Measurements from ENCODE around the gene ANO10.

Gene ANO10

DNA sequence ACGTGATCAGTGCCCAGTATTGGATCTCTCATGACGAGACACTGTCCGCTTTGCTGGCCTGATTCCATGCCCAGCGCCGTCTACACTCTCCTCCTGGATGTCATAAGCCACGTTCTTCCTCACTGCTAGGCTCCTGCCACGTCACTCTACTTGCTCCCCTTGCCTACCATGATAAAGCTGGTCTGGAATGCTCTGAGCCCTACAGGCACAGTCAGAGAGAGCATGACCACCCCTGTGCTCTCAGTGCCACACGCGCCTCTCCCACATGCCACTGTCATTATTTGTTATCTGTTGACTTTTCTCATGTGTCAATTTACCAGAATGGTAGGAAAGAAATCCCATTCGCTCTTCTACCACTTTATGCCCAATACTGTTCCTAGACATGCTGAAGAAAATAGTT is 148.6 kb downstream of the ANO10 start:
- Histone ChIP-seq H3K4me1 (ENCODE audit: control insufficient read depth, insufficient read depth, low read length) (no peaks in the 10 kb centered on the region), H3K27ac (ENCODE audit: extremely low read depth, low read depth, low read length) (no peak overlapping the region), H3K4me3 (ENCODE audit: low read depth, low read length) (no peak overlapping the region), H3K9me3 (ENCODE audit: control insufficient read depth, insufficient read depth, low read depth, low read length) (no peaks in the 10 kb centered on the region), H3K36me3 (ENCODE audit: control insufficient read depth in 2 of 2, insufficient read depth in 1 of 2, low read length in 2 of 2) (no peaks in the 10 kb centered on the region)
- ChIA-PET POLR2A (no interaction called here), CTCF (no interaction called here)
- TF ChIP-seq OVOL3 (tag by site-specific recombination; IDR thresholded peaks at IDR 0.05) (no peak), ZNF529 (tag by site-specific recombination; IDR thresholded peaks at IDR 0.05; ENCODE audit: insufficient replicate concordance) (no peak), ZNF324 (tag by site-specific recombination; IDR thresholded peaks at IDR 0.05) (no peak), ZNF626 (tag by site-specific recombination; IDR thresholded peaks at IDR 0.05) (no peak), ZBTB20 (tag by site-specific recombination; IDR thresholded peaks at IDR 0.05) (no peak), WT1 (tag by site-specific recombination; IDR thresholded peaks at IDR 0.05) (no peak), ZNF768 (tag by site-specific recombination; IDR thresholded peaks at IDR 0.05) (no peak), ZNF26 (tag by site-specific recombination; IDR thresholded peaks at IDR 0.05) (no peak), ZNF350 (tag by site-specific recombination; IDR thresholded peaks at IDR 0.05) (no peak), ZNF114 (tag by site-specific recombination; IDR thresholded peaks at IDR 0.05) (no peak), ZNF157 (tag by site-specific recombination; IDR thresholded peaks at IDR 0.05) (no peak)

GRCh38 chr3:43468133-43468532 is 153.7 kb downstream of the ANO10 start:
- Histone ChIP-seq H3K36me3 (ENCODE audit: control insufficient read depth in 2 of 2, insufficient read depth in 1 of 2, low read length in 2 of 2) (no peaks in the 10 kb centered on the region), H3K9me3 (ENCODE audit: control insufficient read depth, insufficient read depth, low read depth, low read length) (no peaks in the 10 kb centered on the region), H3K4me1 (ENCODE audit: control insufficient read depth, insufficient read depth, low read length) (no peaks in the 10 kb centered on the region), H3K27ac (ENCODE audit: extremely low read depth, low read depth, low read length) (no peak overlapping the region), H3K4me3 (ENCODE audit: low read depth, low read length) (no peak overlapping the region)
- POLR2A ChIA-PET = no interaction called here
- TF ChIP-seq ZNF660 (tag by site-specific recombination; IDR thresholded peaks at IDR 0.05) (no peak), WT1 (tag by site-specific recombination; IDR thresholded peaks at IDR 0.05) (no peak), ZNF423 (tag by site-specific recombination; IDR thresholded peaks at IDR 0.05) (no peak), ZNF202 (tag by site-specific recombination; IDR thresholded peaks at IDR 0.05; ENCODE audit: borderline replicate concordance) (no peak), ZXDB (tag by site-specific recombination; IDR thresholded peaks at IDR 0.05) (no peak), ZNF549 (tag by site-specific recombination; IDR thresholded peaks at IDR 0.05) (no peak), KLF1 (tag by site-specific recombination; IDR thresholded peaks at IDR 0.05) (no peak), ZBTB6 (tag by site-specific recombination; IDR thresholded peaks at IDR 0.05) (no peak), ZBTB1 (tag by site-specific recombination; IDR thresholded peaks at IDR 0.05) (no peak), OSR2 (tag by site-specific recombination; IDR thresholded peaks at IDR 0.05) (no peak), ZNF707 (tag by site-specific recombination; IDR thresholded peaks at IDR 0.05) (no peak), ZNF274 (IDR thresholded peaks at IDR 0.05; ENCODE audit: low read length) (no peak), ZNF274 (tag by site-specific recombination; IDR thresholded peaks at IDR 0.05; ENCODE audit: borderline replicate concordance) (no peak), ZNF561 (tag by site-specific recombination; IDR thresholded peaks at IDR 0.05; ENCODE audit: borderline replicate concordance) (no peak), IKZF3 (tag by site-specific recombination; IDR thresholded peaks at IDR 0.05) (no peak), ZNF335 (tag by site-specific recombination; conservative IDR thresholded peaks at IDR 0.05) (no peak), ZNF558 (tag by site-specific recombination; IDR thresholded peaks at IDR 0.05) (no peak), ZFP41 (tag by site-specific recombination; IDR thresholded peaks at IDR 0.05; ENCODE audit: borderline replicate concordance) (no peak)
- CTCF ChIA-PET = interaction anchor here (0.6 to 1.0 kb wide), 2 partner anchors 304 to 629 kb away, joined by 3 read pairs; no protein-coding TSS in a partner anchor
